Heart right ventricle (tissue), 16 donors: Measurements from ENCODE around the gene AGPAT2. TPM values are rescaled to one million over a fixed set of nuclear protein-coding genes. Genes with fewer than 3 reads are reported as not detected.
A peak's percentile ranks its signal among the peaks of the same experiment; 100 is the strongest.
"Not testable (repeated sequence)": the region's sequence is repeated elsewhere in the genome, so short reads cannot be mapped to it uniquely, and the experiment has no call there.

Source experiments
- ATAC-seq, 8 donors: fragments of 200-7000 bp; cut with Tn5 transposase; one replicate each; pipeline ENCODE4 v1.9.1; 2020; ENCODE audit warnings: mild to moderate bottlenecking in 8 of 8, moderate library complexity in 8 of 8, moderate number of reproducible peaks in 1 of 8
- DNase-seq, 2 donors: peaks; one replicate each; pipeline ENCODE4 v3.0.0-alpha.2; 2020
- H3K27ac ChIP-seq, 10 donors: fragments of 200-600 bp; sonication (generic) in 2 of 10; one replicate each; pipeline versions ENCODE4 v1.5.0 to v1.8.0; 2020 to 2022; ENCODE audit warnings: mild to moderate bottlenecking in 3 of 10
- H3K27me3 ChIP-seq, 7 donors: fragments of 200-600 bp; one replicate each; pipeline ENCODE4 v1.8.0; 2021 to 2022; ENCODE audit warnings: mild to moderate bottlenecking in 2 of 7
- H3K36me3 ChIP-seq, 9 donors: fragments of 200-600 bp; sonication (generic) in 1 of 9; one replicate each; pipeline versions ENCODE4 v1.5.0 to v1.8.0; 2020 to 2022; ENCODE audit warnings: mild to moderate bottlenecking in 2 of 9
- H3K4me1 ChIP-seq, 9 donors: fragments of 200-600 bp; sonication (generic) in 1 of 9; one replicate each; pipeline versions ENCODE4 v1.5.0 to v1.8.0; 2020 to 2022; ENCODE audit warnings: mild to moderate bottlenecking in 4 of 9
- H3K4me3 ChIP-seq, 10 donors: fragments of 200-600 bp; sonication (generic) in 2 of 10; one replicate each; pipeline versions ENCODE4 v1.5.0 to v1.8.0; 2020 to 2022; ENCODE audit warnings: mild to moderate bottlenecking in 7 of 10, moderate library complexity in 2 of 10
- H3K9me3 ChIP-seq, 11 donors: fragments of 200-600 bp in 10 of 11; sonication (generic) in 2 of 11; one replicate each; pipeline versions ENCODE4 v1.5.0 to v1.8.0; 2013 to 2022; ENCODE audit warnings: mild to moderate bottlenecking in 2 of 11, control low read depth in 1 of 11, moderate library complexity in 1 of 11
- WGBS, 2 donors: extraction: QIAGEN DNeasy Blood & Tissue Kit; methylation state at CpG; one replicate each; pipeline ENCODE4 v1.1.7; 2013; ENCODE audit warnings: inconsistent platforms in 1 of 2; 5-methylcytosine and 5-hydroxymethylcytosine counted together
- intact Hi-C, 10 donors: fragments of 100-400 bp; cut with DNase I; formaldehyde crosslinking; loops; one replicate each; pipeline versions ENCODE4 v1.11.1 to v1.14.2; 2022
- polyA plus RNA-seq, 2 donors: library from polyadenylated mRNA; stranded (reverse); fragments of 200-250 nt; gene quantifications; one replicate each; pipeline ENCODE4 v1.2.3, GENCODE V29; 2013
- total RNA-seq, 10 donors: library from RNA; stranded (reverse); fragmentation: NEBNext Ultra II Directional in 3 of 10; extraction: Animal tissue kit (Norgen Biotek cat#: 25700) in 3 of 10; gene quantifications; one replicate each; pipeline versions ENCODE4 v1.2.1 to v1.2.4, GENCODE V29; 2021 to 2023
- TF ChIP-seq, protein P1 (sequence below), 9 donors: fragments of 200-600 bp; sonication (generic) in 2 of 9; IDR thresholded peaks; one replicate each; pipeline versions ENCODE4 v1.5.0 to v1.8.0; 2021 to 2022; ENCODE audit warnings: antibody characterized with exemption in 9 of 9, mild to moderate bottlenecking in 5 of 9, moderate library complexity in 1 of 9
- donor health status: Arrhythmogenic right ventricular cardiomyopathy.
- donor health status: ischemic (EF 13 %, LVEDD 7.1; RV severe dilation, severe dysfunction).
- donor health status: healthy with polysubstance abuse.
- donor health status: DM: no; HTN: yes; CAD: no.
- donor health status: DM: no; HTN: no; CAD: no.
- donor health status: ischemic (EF 25% LVEDD 6.9; RV normal size, moderate dysfunction).
- donor health status: ischemic (EF 25% LVEDD 5.7; RV mildly dilated, moderate dysfunction).
- donor health status: healthy.
- donor health status: DM: yes; HTN: yes; CAD: no.
- donor health status: Ischemic cardiomyopathy.
- donor health status: ischemic (EF 35%, LVEDD 5.7; RV mildly dilated, moderate dysfunction).
- donor health status: nonischemic (EF 11% LVEDD 7.7; RV severe dilation, severe dysfunction).
- donor health status: DM: yes; HTN: yes; CAD: no.
- donor health status: PGD.
- donor health status: ischemic (EF 29% LVEDD 5.4; RV normal size, mild dysfunction).
- donor health status: nonischemic (EF 23%, LVEDD 6.1; RV moderate dilation, normal function).

The AGPAT2 gene
- total and polyA plus RNA-seq, 12 donors, result 48.1 to 195 (median 61.5) TPM

GRCh38 chr9:136640171-136641111 is 46.8 kb downstream of the AGPAT2 start:
- peak overlapping the region in 9 of 10 donors; percentile 37 to 97 (median 90) for H3K27ac ChIP-seq
- TF ChIP-seq, protein P1, sequence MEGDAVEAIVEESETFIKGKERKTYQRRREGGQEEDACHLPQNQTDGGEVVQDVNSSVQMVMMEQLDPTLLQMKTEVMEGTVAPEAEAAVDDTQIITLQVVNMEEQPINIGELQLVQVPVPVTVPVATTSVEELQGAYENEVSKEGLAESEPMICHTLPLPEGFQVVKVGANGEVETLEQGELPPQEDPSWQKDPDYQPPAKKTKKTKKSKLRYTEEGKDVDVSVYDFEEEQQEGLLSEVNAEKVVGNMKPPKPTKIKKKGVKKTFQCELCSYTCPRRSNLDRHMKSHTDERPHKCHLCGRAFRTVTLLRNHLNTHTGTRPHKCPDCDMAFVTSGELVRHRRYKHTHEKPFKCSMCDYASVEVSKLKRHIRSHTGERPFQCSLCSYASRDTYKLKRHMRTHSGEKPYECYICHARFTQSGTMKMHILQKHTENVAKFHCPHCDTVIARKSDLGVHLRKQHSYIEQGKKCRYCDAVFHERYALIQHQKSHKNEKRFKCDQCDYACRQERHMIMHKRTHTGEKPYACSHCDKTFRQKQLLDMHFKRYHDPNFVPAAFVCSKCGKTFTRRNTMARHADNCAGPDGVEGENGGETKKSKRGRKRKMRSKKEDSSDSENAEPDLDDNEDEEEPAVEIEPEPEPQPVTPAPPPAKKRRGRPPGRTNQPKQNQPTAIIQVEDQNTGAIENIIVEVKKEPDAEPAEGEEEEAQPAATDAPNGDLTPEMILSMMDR (IDR thresholded peaks at IDR 0.05), result no peak
- H3K27me3 ChIP-seq, result peaks cover 0 to 22% (median 0%) of the 10 kb centered on the region in 7 donors
- peak overlapping the region in 3 of 10 donors; percentile 14 to 30 (median 22) for H3K4me3 ChIP-seq
- H3K36me3 ChIP-seq, result no peaks in the 10 kb centered on the region
- H3K9me3 ChIP-seq, result no peaks in the 10 kb centered on the region
- intact Hi-C loops, result loop anchor here in 3 of 10 donors (5.0 to 10.0 kb wide), 2 partner anchors 52 to 54 kb away; no protein-coding TSS in a partner anchor
- ATAC-seq (no peak), DNase-seq (peak in 1 of 2 donors; percentile 38)
- 55 to 63% methylated on average over 32 of the region's 32 CpGs for WGBS, 2 donors
- peaks cover 10 to 59% (median 34%) of the 10 kb centered on the region in 9 donors for H3K4me1 ChIP-seq

- H3K27me3 ChIP-seq, result peaks cover 0 to 5% (median 0%) of the 10 kb centered on the region in 7 donors
- H3K36me3 ChIP-seq, result no peaks in the 10 kb centered on the region
- intact Hi-C loops, result no loop called here
- no peak overlapping the region for H3K4me3 ChIP-seq
- H3K9me3 ChIP-seq, result no peaks in the 10 kb centered on the region
- no peak for DNase-seq
- TF ChIP-seq, protein P1 (IDR thresholded peaks at IDR 0.05), result no peak
- peaks cover 0 to 24% (median 10%) of the 10 kb centered on the region in 9 donors for H3K4me1 ChIP-seq
- no peak for ATAC-seq
- 91 to 93% methylated on average over 11 of the region's 11 CpGs for WGBS, 2 donors
- H3K27ac ChIP-seq, result no peak overlapping the region
Observed at GRCh38 chr9:136634904-136635303, 52.4 kb downstream of the AGPAT2 start.

DNA sequence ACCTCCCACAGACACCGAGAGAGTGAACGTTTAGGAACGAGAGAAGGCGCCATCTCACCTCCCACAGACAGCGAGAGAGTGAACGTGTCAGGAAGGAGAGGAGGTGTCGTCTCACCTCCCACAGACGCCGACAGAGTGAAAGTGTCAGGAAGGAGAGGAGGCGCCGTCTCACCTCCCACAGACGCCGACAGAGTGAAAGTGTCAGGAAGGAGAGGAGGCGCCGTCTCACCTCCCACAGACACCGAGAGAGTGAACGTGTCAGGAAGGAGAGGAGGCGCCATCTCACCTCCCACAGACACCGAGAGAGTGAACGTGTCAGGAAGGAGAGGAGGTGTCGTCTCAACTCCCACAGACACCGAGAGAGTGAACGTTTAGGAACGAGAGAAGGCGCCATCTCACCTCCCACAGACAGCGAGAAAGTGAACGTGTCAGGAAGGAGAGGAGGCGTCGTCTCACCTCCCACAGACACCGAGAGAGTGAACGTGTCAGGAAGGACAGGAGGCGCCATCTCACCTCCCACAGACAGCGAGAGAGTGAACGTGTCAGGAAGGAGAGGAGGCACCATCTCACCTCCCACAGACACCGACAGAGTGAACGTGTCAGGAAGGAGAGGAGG is 54.7 kb downstream of the AGPAT2 start:
- not testable (repeated sequence) for ATAC-seq

GRCh38 chr9:136632072-136632471 is 55.2 kb downstream of the AGPAT2 start:
- intact Hi-C loops, DNase-seq, H3K27ac ChIP-seq, H3K9me3 ChIP-seq, H3K36me3 ChIP-seq, H3K4me3 ChIP-seq, ATAC-seq: not testable (repeated sequence)
- H3K27me3 ChIP-seq, result peaks cover 0 to 18% (median 0%) of the 10 kb centered on the region in 7 donors
- WGBS, 2 donors, result 53 to 62% methylated on average over 6 to 7 of the region's 13 CpGs
- H3K4me1 ChIP-seq, result peaks cover 0 to 20% (median 10%) of the 10 kb centered on the region in 9 donors

More for the DNA sequence above, 54.7 kb downstream of the AGPAT2 start:
- H3K36me3 ChIP-seq, H3K9me3 ChIP-seq, H3K27ac ChIP-seq, intact Hi-C loops, DNase-seq, H3K4me3 ChIP-seq: not testable (repeated sequence)
- H3K4me1 ChIP-seq, result peaks cover 0 to 20% (median 10%) of the 10 kb centered on the region in 9 donors
- H3K27me3 ChIP-seq, result peaks cover 0 to 14% (median 0%) of the 10 kb centered on the region in 7 donors
- WGBS, 2 donors, result 73 to 77% methylated on average over 36 of the region's 36 CpGs
